K562 (cell line): ENCODE data around the gene NRXN3. TPM values are rescaled to one million over a fixed set of nuclear protein-coding genes. Genes with fewer than 3 reads are reported as not detected.

Source experiments
- ATAC-seq: fragments of 200-7000 bp; cut with Tn5 transposase; 3 replicates; pipeline ENCODE4 v1.9.1; 2020; ENCODE audit warnings: moderate library complexity
- BruUV-seq: library from RNA; stranded (reverse); fragments of 400-500 nt; replicated peaks from 2 replicates; lab custom pipeline; 2021; lab: Mats Ljungman, UMichigan
- CTCF ChIA-PET: fragments of 300-600 bp; formaldehyde crosslinking; extraction: SDS; loops from one replicate; lab custom pipeline; 2021; ENCODE audit warnings: low intra/inter-chr PET ratio; lab: Yijun Ruan, JAX
- POLR2A ChIA-PET: fragments of 300-600, 350-650 bp; sonication (Branson Sonifier 250); formaldehyde crosslinking; extraction: SDS; loops from one replicate; lab custom pipeline; 2021; ENCODE audit warnings: antibody characterized with exemption, inconsistent platforms; lab: Yijun Ruan, JAX
- DNase-seq, 4 experiments: peaks; one replicate each; pipeline versions ENCODE4 v3.0.0 to v3.0.0-alpha.2; 2011 to 2018; ENCODE audit warnings: low spot score in 3 of 4, mixed read lengths in 3 of 4; ENCODE audit errors: extremely low read depth in 1 of 4
- FAIRE-seq: peaks from 2 replicates; lab custom pipeline; 2011; peaks lifted over from hg19 to GRCh38; lab: Jason Lieb, UNC
- H2AFZ ChIP-seq: 2 replicates; pipeline ENCODE4 v1.6.0; 2011; ENCODE audit warnings: low read depth, low read length, control low read depth, inconsistent platforms
- H3K27ac ChIP-seq: fragments of 200-600 bp; 3 replicates; pipeline ENCODE4 v1.8.0; 2011; ENCODE audit warnings: low read depth, mild to moderate bottlenecking, control low read depth, inconsistent platforms, low read length, moderate library complexity, mixed read lengths; ENCODE audit errors: extremely low read depth
- H3K27me3 ChIP-seq, 2 experiments: fragments of 300-600 bp in 1 of 2; 2 replicates in 1 of 2; 3 replicates in 1 of 2; pipeline versions ENCODE4 v1.6.0 to v1.8.0; 2011; ENCODE audit warnings: inconsistent platforms in 2 of 2, low read length in 2 of 2, mild to moderate bottlenecking in 1 of 2, mixed read lengths in 1 of 2, moderate library complexity in 1 of 2; ENCODE audit not compliant: control insufficient read depth in 2 of 2, insufficient read depth in 2 of 2
- H3K36me3 ChIP-seq: fragments of 300-600 bp; 3 replicates; pipeline ENCODE4 v1.8.0; 2011; ENCODE audit warnings: mild to moderate bottlenecking, low read length, inconsistent platforms; ENCODE audit not compliant: control insufficient read depth, insufficient read depth
- H3K4me1 ChIP-seq, 2 experiments: fragments of 200-600 bp in 1 of 2; replicated peaks in 1 of 2; 2 replicates in 1 of 2; 3 replicates in 1 of 2; pipeline versions ENCODE4 v1.5.1 to v1.8.0; 2011; ENCODE audit warnings: inconsistent platforms in 2 of 2, low read length in 2 of 2, mild to moderate bottlenecking in 1 of 2, mixed read lengths in 1 of 2, moderate library complexity in 1 of 2; ENCODE audit not compliant: control insufficient read depth in 2 of 2, insufficient read depth in 2 of 2
- H3K4me2 ChIP-seq: 2 replicates; pipeline ENCODE4 v1.6.1; 2011; ENCODE audit warnings: low read length, control low read depth, inconsistent platforms, mixed read lengths; ENCODE audit not compliant: insufficient read depth
- H3K4me3 ChIP-seq: fragments of 200-600 bp; sonication (generic), shearing (Covaris generic); 2 replicates; pipeline ENCODE4 v1.5.1; 2016; ENCODE audit warnings: control low read depth, inconsistent platforms
- H3K79me2 ChIP-seq: fragments of 200-600 bp; 3 replicates; pipeline ENCODE4 v1.8.0; 2011; ENCODE audit warnings: low read length, inconsistent platforms; ENCODE audit not compliant: control insufficient read depth, insufficient read depth
- H3K9ac ChIP-seq, 2 experiments: 2 replicates each; pipeline versions ENCODE4 v1.6.0 to v1.6.1; 2011; ENCODE audit warnings: low read depth in 2 of 2, low read length in 2 of 2, control low read depth in 1 of 2, inconsistent platforms in 1 of 2, mild to moderate bottlenecking in 1 of 2, mixed read lengths in 1 of 2; ENCODE audit not compliant: insufficient read depth in 1 of 2
- H3K9me1 ChIP-seq: one replicate; pipeline ENCODE4 v1.6.0; 2011; ENCODE audit warnings: inconsistent platforms, mild to moderate bottlenecking, low read length, moderate library complexity; ENCODE audit not compliant: control insufficient read depth, insufficient read depth
- H3K9me3 ChIP-seq: replicated peaks from 2 replicates; pipeline ENCODE4 v1.5.1; 2011; ENCODE audit warnings: low read depth, low read length, inconsistent platforms; ENCODE audit not compliant: control insufficient read depth, insufficient read depth
- H4K20me1 ChIP-seq: replicated peaks from 2 replicates; pipeline ENCODE4 v1.6.1; 2011; ENCODE audit warnings: low read length, inconsistent platforms, mixed read lengths; ENCODE audit not compliant: control insufficient read depth, insufficient read depth
- CBX3 ChIP-seq, 2 experiments: IDR thresholded peaks; 1 replicate in 1 of 2; 2 replicates in 1 of 2; pipeline ENCODE4 v1.6.1; 2012; ENCODE audit warnings: inconsistent platforms in 2 of 2, low read length in 2 of 2, borderline replicate concordance in 1 of 2, control low read depth in 1 of 2
- DNMT1 ChIP-seq: fragments of 450-650 bp; IDR thresholded peaks from 2 replicates; pipeline ENCODE4 v1.6.1; 2016; ENCODE audit warnings: antibody characterized with exemption, mild to moderate bottlenecking
- FIP1L1 ChIP-seq: fragments of 200-400 bp; formaldehyde crosslinking; IDR thresholded peaks from 2 replicates; pipeline ENCODE4 v1.6.1; 2018; ENCODE audit warnings: mild to moderate bottlenecking, low read depth, low read length; ENCODE audit not compliant: poor library complexity, severe bottlenecking
- GTF2A2 ChIP-seq: IDR thresholded peaks from 2 replicates; pipeline ENCODE4 v1.6.1; 2016; ENCODE audit warnings: mild to moderate bottlenecking, missing genetic modification characterization, missing compliant biosample characterization
- MED1 ChIP-seq: sonication (generic); formaldehyde crosslinking; IDR thresholded peaks from 2 replicates; pipeline ENCODE4 v1.8.1; 2023; ENCODE audit warnings: missing genetic modification reagents, borderline replicate concordance
- RAD51 ChIP-seq: fragments of 450-650 bp; IDR thresholded peaks from 2 replicates; pipeline ENCODE4 v1.7.1; 2016; ENCODE audit warnings: low read depth, mild to moderate bottlenecking, borderline replicate concordance
- SUPT5H ChIP-seq: fragments of 450-650 bp; IDR thresholded peaks from 2 replicates; pipeline ENCODE4 v1.6.1; 2016
- YY1 ChIP-seq, 3 experiments: IDR thresholded peaks; 2 replicates each; pipeline ENCODE4 v1.6.1; 2011; ENCODE audit warnings: low read length in 2 of 3, mild to moderate bottlenecking in 2 of 3, moderate library complexity in 2 of 3, borderline replicate concordance in 1 of 3, control low read depth in 1 of 3, low read depth in 1 of 3; ENCODE audit not compliant: insufficient read depth in 3 of 3, insufficient replicate concordance in 2 of 3, control insufficient read depth in 1 of 3, insufficient read length in 1 of 3; ENCODE audit errors: extremely low read depth in 1 of 3
- ZC3H11A ChIP-seq: IDR thresholded peaks from 2 replicates; pipeline ENCODE4 v1.6.1; 2012; ENCODE audit warnings: low read depth, low read length, improper control_type of control experiment
- ZNF23 ChIP-seq: fragments of 250-450 bp; sonication (Bioruptor Pico); IDR thresholded peaks from 2 replicates; pipeline ENCODE4 v1.4.0; 2020; ENCODE audit warnings: mild to moderate bottlenecking
- WGBS: fragments of 100-300 bp; shearing (Covaris generic); methylation state at CpG from one replicate; pipeline ENCODE4 v1.1.6; 2016; ENCODE audit warnings: low coverage, mixed read lengths; ENCODE audit not compliant: insufficient coverage; ENCODE audit errors: missing lambda C conversion rate; 5-methylcytosine and 5-hydroxymethylcytosine counted together
- in situ Hi-C: fragments of 300-500 bp; cut with MboI; formaldehyde crosslinking; loops from 4 replicates; pipeline ENCODE4 v1.15.0; 2018; ENCODE audit warnings: inconsistent platforms, mixed read lengths
- intact Hi-C: fragments of 100-400 bp; cut with micrococcal nuclease; formaldehyde crosslinking; loops from 2 replicates; pipeline ENCODE4 v1.14.2; 2022
- polyA plus RNA-seq, 8 experiments: library from polyadenylated mRNA; depleted of rRNA in 4 of 8; stranded (reverse) in 5 of 8; unstranded in 3 of 8; fragments of >200 nt; fragmentation: Nextera tagmentation in 2 of 8; fragmentation: Illumina TruSeq in 1 of 8; extraction: Ambion mirVana in 2 of 8; extraction: Trizol in 1 of 8; gene quantifications; 2 replicates each; pipeline versions ENCODE4 v1.2.1 to v1.2.3, GENCODE V29; 2011 to 2014; ENCODE audit warnings: inconsistent platforms in 1 of 8, missing spikeins in 1 of 8
- total RNA-seq, 7 experiments: library from RNA; depleted of rRNA in 6 of 7; stranded (reverse); fragments of >200 nt in 6 of 7; fragmentation: Illumina TruSeq in 2 of 7; extraction: Trizol in 2 of 7; gene quantifications; 2 replicates each; pipeline versions ENCODE4 v1.2.1 to v1.2.3, GENCODE V29; 2011 to 2021; ENCODE audit warnings: low replicate concordance in 1 of 7
- TF ChIP-seq, protein P1 (sequence below), 2 experiments: fragments of 450-650 bp; IDR thresholded peaks; 2 replicates each; pipeline ENCODE4 v1.6.1; 2018; ENCODE audit warnings: mild to moderate bottlenecking in 2 of 2, low read depth in 1 of 2; ENCODE audit not compliant: partially characterized antibody in 2 of 2
- TF ChIP-seq, protein P2 (sequence below): fragments of 450-650 bp; formaldehyde crosslinking; IDR thresholded peaks from 2 replicates; pipeline ENCODE4 v1.4.0; 2020; ENCODE audit warnings: mild to moderate bottlenecking, moderate library complexity
- TF ChIP-seq, protein P3 (sequence below): fragments of 250-450 bp; sonication (Bioruptor Pico); IDR thresholded peaks from 2 replicates; pipeline ENCODE4 v1.4.0; 2020

The NRXN3 gene
- total and polyA plus RNA-seq, 9 of the 15 experiments (the other 6 are each of a cell fraction or from before 2014, with no cell fraction given) = 0.09 TPM; not detected in 8

DNA sequence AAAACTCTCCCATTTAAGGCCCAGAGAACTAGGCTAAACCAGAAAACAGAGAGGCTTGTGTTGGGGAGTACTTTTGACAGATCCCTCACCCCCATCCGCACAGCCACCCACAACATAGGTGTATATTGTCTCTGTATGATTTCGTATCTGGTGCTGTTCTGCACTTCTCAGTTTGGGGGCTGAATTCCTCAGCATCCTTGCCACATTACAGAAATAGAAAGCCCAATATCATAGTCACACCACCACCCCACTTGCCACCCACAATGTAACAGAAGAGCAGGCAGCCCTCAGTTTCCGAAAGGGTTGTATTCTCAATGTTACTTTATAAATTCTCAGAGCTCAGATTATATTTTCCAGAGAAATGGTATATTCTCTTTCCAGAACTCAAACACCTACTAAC, 1090.2 kb downstream of the NRXN3 start:
- Histone ChIP-seq H3K9me3 (no peaks in the 10 kb centered on the region), H3K9ac (no peak overlapping the region), H3K4me1 (no peaks in the 10 kb centered on the region), H4K20me1 (no peaks in the 10 kb centered on the region), H3K27ac (no peak overlapping the region), H3K36me3 (no peaks in the 10 kb centered on the region), H3K9me1 (no peaks in the 10 kb centered on the region), H3K79me2 (no peaks in the 10 kb centered on the region), H3K4me2 (no peak overlapping the region), H3K4me3 (no peak overlapping the region), H3K27me3 (no peaks in the 10 kb centered on the region), H2AFZ (no peak overlapping the region)
- ChIA-PET POLR2A (no interaction called here), CTCF (no interaction called here)
- no TSS peak for BruUV-seq
- in situ Hi-C loops = no loop called here
- intact Hi-C loops = no loop called here
- DNase-seq (no peak), ATAC-seq (no peak), FAIRE-seq (no peak)
- TF ChIP-seq CBX3 (IDR thresholded peaks at IDR 0.05; ENCODE audit: borderline replicate concordance in 1 of 2, low read length in 2 of 2) (no peak), ZC3H11A (no peak), RAD51 (no peak), ZNF23 (CRISPR knock-in tag) (no peak), DNMT1 (no peak), SUPT5H (no peak), GTF2A2 (tag) (no peak), YY1 (IDR thresholded peaks at IDR 0.05; ENCODE audit: borderline replicate concordance in 1 of 3, control insufficient read depth in 1 of 3, extremely low read depth in 1 of 3, insufficient read depth in 3 of 3, insufficient read length in 1 of 3, insufficient replicate concordance in 2 of 3, low read depth in 1 of 3, low read length in 2 of 3) (no peak), FIP1L1 (no peak), MED1 (CRISPR knock-in tag) (no peak)
- TF ChIP-seq, protein P1, sequence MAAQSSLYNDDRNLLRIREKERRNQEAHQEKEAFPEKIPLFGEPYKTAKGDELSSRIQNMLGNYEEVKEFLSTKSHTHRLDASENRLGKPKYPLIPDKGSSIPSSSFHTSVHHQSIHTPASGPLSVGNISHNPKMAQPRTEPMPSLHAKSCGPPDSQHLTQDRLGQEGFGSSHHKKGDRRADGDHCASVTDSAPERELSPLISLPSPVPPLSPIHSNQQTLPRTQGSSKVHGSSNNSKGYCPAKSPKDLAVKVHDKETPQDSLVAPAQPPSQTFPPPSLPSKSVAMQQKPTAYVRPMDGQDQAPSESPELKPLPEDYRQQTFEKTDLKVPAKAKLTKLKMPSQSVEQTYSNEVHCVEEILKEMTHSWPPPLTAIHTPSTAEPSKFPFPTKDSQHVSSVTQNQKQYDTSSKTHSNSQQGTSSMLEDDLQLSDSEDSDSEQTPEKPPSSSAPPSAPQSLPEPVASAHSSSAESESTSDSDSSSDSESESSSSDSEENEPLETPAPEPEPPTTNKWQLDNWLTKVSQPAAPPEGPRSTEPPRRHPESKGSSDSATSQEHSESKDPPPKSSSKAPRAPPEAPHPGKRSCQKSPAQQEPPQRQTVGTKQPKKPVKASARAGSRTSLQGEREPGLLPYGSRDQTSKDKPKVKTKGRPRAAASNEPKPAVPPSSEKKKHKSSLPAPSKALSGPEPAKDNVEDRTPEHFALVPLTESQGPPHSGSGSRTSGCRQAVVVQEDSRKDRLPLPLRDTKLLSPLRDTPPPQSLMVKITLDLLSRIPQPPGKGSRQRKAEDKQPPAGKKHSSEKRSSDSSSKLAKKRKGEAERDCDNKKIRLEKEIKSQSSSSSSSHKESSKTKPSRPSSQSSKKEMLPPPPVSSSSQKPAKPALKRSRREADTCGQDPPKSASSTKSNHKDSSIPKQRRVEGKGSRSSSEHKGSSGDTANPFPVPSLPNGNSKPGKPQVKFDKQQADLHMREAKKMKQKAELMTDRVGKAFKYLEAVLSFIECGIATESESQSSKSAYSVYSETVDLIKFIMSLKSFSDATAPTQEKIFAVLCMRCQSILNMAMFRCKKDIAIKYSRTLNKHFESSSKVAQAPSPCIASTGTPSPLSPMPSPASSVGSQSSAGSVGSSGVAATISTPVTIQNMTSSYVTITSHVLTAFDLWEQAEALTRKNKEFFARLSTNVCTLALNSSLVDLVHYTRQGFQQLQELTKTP (IDR thresholded peaks at IDR 0.05; ENCODE audit: low read depth in 1 of 2, partially characterized antibody in 2 of 2) = no peak
- TF ChIP-seq, protein P2, sequence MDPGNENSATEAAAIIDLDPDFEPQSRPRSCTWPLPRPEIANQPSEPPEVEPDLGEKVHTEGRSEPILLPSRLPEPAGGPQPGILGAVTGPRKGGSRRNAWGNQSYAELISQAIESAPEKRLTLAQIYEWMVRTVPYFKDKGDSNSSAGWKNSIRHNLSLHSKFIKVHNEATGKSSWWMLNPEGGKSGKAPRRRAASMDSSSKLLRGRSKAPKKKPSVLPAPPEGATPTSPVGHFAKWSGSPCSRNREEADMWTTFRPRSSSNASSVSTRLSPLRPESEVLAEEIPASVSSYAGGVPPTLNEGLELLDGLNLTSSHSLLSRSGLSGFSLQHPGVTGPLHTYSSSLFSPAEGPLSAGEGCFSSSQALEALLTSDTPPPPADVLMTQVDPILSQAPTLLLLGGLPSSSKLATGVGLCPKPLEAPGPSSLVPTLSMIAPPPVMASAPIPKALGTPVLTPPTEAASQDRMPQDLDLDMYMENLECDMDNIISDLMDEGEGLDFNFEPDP (CRISPR knock-in tag) = no peak
- TF ChIP-seq, protein P3, sequence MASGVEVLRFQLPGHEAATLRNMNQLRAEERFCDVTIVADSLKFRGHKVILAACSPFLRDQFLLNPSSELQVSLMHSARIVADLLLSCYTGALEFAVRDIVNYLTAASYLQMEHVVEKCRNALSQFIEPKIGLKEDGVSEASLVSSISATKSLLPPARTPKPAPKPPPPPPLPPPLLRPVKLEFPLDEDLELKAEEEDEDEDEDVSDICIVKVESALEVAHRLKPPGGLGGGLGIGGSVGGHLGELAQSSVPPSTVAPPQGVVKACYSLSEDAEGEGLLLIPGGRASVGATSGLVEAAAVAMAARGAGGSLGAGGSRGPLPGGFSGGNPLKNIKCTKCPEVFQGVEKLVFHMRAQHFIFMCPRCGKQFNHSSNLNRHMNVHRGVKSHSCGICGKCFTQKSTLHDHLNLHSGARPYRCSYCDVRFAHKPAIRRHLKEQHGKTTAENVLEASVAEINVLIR (CRISPR knock-in tag) = no peak
- 0% methylated on average over 3 of the region's 3 CpGs for whole genome bisulfite sequencing
